SK-N-MC (cell line): ENCODE measurements around the gene DHRS1.

Source experiments
- EZH2 ChIP-seq: fragments of 200-600 bp; sonication (generic); IDR thresholded peaks from one replicate; pipeline ENCODE4 v1.6.1; 2017; ENCODE audit warnings: antibody characterized with exemption
- FOXP2 ChIP-seq: optimal IDR thresholded peaks from 2 replicates; pipeline ENCODE3; 2011; ENCODE audit warnings: mild to moderate bottlenecking, moderate library complexity; ENCODE audit not compliant: insufficient read depth; ENCODE audit errors: extremely low read length, control extremely low read depth
- POLR2AphosphoS5 ChIP-seq: IDR thresholded peaks from 2 replicates; pipeline ENCODE4 v1.6.1; 2012; ENCODE audit warnings: mild to moderate bottlenecking, low read depth, low read length, borderline replicate concordance

DNA sequence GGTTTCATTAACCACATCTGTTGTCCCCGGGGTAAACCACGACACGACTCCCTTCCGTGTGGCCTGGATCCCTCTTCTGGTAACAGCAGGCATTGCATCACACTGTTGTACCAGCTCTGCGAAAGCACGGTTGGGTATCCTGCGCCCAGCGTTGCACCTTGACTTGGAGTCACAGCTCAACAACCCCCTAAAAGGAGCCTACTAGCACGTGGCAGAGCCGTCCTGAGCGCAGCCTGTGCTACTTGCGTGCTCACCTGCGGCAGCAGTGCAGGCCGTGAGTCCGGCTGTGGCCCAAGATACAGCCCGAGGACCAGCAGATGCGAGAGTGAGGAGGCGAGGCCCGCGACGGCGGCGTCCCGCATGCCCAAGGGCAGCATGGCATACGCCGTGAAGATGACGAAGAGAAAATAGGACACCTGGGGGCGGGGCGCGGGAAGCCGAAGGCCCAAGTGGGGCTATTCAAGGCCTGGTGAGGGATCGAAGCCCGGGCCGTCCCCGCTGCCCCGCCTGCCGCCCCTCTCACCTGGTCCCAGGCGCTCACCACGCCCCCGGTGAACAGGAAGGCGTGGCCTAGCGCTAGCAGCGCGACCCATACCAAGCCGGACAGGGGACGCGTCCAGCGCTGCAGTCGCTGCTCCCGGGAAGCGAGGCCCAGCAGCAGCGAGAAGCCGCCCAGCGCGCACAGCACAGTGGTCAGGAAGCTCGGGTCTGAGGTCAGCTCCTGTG is 32.9 kb upstream of the DHRS1 start:
- no peak for TF ChIP-seq POLR2AphosphoS5
- TF ChIP-seq EZH2 = no peak
- peak; percentile 11 for TF ChIP-seq FOXP2
